Calu3 (cell line): ENCODE results near the gene POM121L12. TPM values are rescaled to one million over a fixed set of nuclear protein-coding genes. Genes with fewer than 3 reads are reported as not detected.

ENCODE experiments used
- BruUV-seq: library from RNA; stranded (reverse); fragments of 400-500 nt; replicated peaks from 2 replicates; lab custom pipeline; 2021; lab: Mats Ljungman, UMichigan
- CTCF ChIA-PET: fragments of 300-600 bp; sonication (Branson Sonifier 250); formaldehyde crosslinking; loops from one replicate; lab custom pipeline; 2022; ENCODE audit warnings: antibody characterized with exemption; lab: Charles Lee
- DNase-seq: peaks from one replicate; pipeline ENCODE4 v3.0.0; 2022
- H3K27ac Mint-ChIP-seq: one replicate; pipeline ENCODE4 v1.8.0; 2022; ENCODE audit warnings: mixed read lengths; ENCODE audit not compliant: unreplicated experiment
- H3K27me3 Mint-ChIP-seq: one replicate; pipeline ENCODE4 v1.8.0; 2022; ENCODE audit warnings: mixed read lengths; ENCODE audit not compliant: unreplicated experiment
- H3K36me3 Mint-ChIP-seq: one replicate; pipeline ENCODE4 v1.8.0; 2022; ENCODE audit warnings: mild to moderate bottlenecking, moderate library complexity, mixed read lengths; ENCODE audit not compliant: insufficient read depth, unreplicated experiment
- H3K4me1 Mint-ChIP-seq: one replicate; pipeline ENCODE4 v1.8.0; 2022; ENCODE audit warnings: mild to moderate bottlenecking, low read depth, mixed read lengths; ENCODE audit not compliant: unreplicated experiment
- H3K4me3 Mint-ChIP-seq: one replicate; pipeline ENCODE4 v1.8.0; 2022; ENCODE audit warnings: mild to moderate bottlenecking, low read depth, moderate library complexity, mixed read lengths; ENCODE audit not compliant: unreplicated experiment
- H3K9me3 Mint-ChIP-seq: one replicate; pipeline ENCODE4 v1.8.0; 2022; ENCODE audit warnings: low read depth, mixed read lengths; ENCODE audit not compliant: unreplicated experiment
- CTCF ChIP-seq: fragments of 200-600 bp; IDR thresholded peaks from one replicate; pipeline ENCODE4 v1.8.0; 2022; ENCODE audit warnings: antibody characterized with exemption; ENCODE audit not compliant: unreplicated experiment
- intact Hi-C: fragments of 100-400 bp; cut with micrococcal nuclease; formaldehyde crosslinking; loops from one replicate; pipeline ENCODE4 v1.10.0; 2022; ENCODE audit not compliant: unreplicated experiment
- total RNA-seq: library from RNA; stranded (reverse); gene quantifications from 2 replicates; pipeline ENCODE4 v1.2.3, GENCODE V29; 2022

The POM121L12 gene
- total RNA-seq, 1 experiment from 2014 or later, result not detected

- H3K4me3 Mint-ChIP-seq, result no peak overlapping the region
- CTCF ChIA-PET, result no interaction called here
- no peak for TF ChIP-seq CTCF
- DNase-seq, result no peak
- no peak overlapping the region for H3K27ac Mint-ChIP-seq
- H3K4me1 Mint-ChIP-seq, result no peaks in the 10 kb centered on the region
- no TSS peak for BruUV-seq
- intact Hi-C loops, result no loop called here
- H3K9me3 Mint-ChIP-seq, result peaks cover 24% of the 10 kb centered on the region
- H3K36me3 Mint-ChIP-seq, result no peaks in the 10 kb centered on the region
- H3K27me3 Mint-ChIP-seq, result no peaks in the 10 kb centered on the region
These were observed 20.0 kb upstream of the POM121L12 start for GRCh38 chr7:53015463-53015862.

- no peaks in the 10 kb centered on the region for H3K27me3 Mint-ChIP-seq
- BruUV-seq, result no TSS peak
- H3K36me3 Mint-ChIP-seq, result no peaks in the 10 kb centered on the region
- DNase-seq, result no peak
- TF ChIP-seq CTCF, result no peak
- CTCF ChIA-PET, result no interaction called here
- H3K4me1 Mint-ChIP-seq, result no peaks in the 10 kb centered on the region
- H3K9me3 Mint-ChIP-seq, result peaks cover 14% of the 10 kb centered on the region
- H3K27ac Mint-ChIP-seq, result no peak overlapping the region
- intact Hi-C loops, result no loop called here
- H3K4me3 Mint-ChIP-seq, result no peak overlapping the region
These were observed 12.5 kb upstream of the POM121L12 start for GRCh38 chr7:53022893-53023292.

- Mint-ChIP-seq H3K27me3 (no peaks in the 10 kb centered on the region), H3K9me3 (peaks cover 13% of the 10 kb centered on the region), H3K36me3 (no peaks in the 10 kb centered on the region), H3K4me3 (no peak overlapping the region), H3K4me1 (no peaks in the 10 kb centered on the region), H3K27ac (no peak overlapping the region)
- no TSS peak for BruUV-seq
- CTCF ChIA-PET, result interaction anchor here (0.7 kb wide), 1 partner anchor 28 kb away, joined by 3 read pairs; no protein-coding TSS in a partner anchor
- intact Hi-C loops, result no loop called here
- no peak for TF ChIP-seq CTCF
- DNase-seq, result no peak
These were observed 13.2 kb downstream of the POM121L12 start for GRCh38 chr7:53048638-53049037.

- H3K27ac Mint-ChIP-seq, result no peak overlapping the region
- H3K36me3 Mint-ChIP-seq, result no peaks in the 10 kb centered on the region
- intact Hi-C loops, result no loop called here
- no peak overlapping the region for H3K4me3 Mint-ChIP-seq
- CTCF ChIA-PET, result no interaction called here
- no peaks in the 10 kb centered on the region for H3K27me3 Mint-ChIP-seq
- no peaks in the 10 kb centered on the region for H3K4me1 Mint-ChIP-seq
- no peak for DNase-seq
- BruUV-seq, result no TSS peak
- peaks cover 16% of the 10 kb centered on the region for H3K9me3 Mint-ChIP-seq
- TF ChIP-seq CTCF, result no peak
These were observed 15.0 kb downstream of the POM121L12 start for GRCh38 chr7:53050433-53050832.
